KMS-11 (cell line): ENCODE data around the gene GOT1.

Experiments used
- H2AFZ ChIP-seq: fragments of 200-600 bp; sonication (generic); 2 replicates; pipeline ENCODE4 v1.6.1; 2016; ENCODE audit warnings: antibody characterized with exemption, mixed run types, low read depth
- H3K27ac ChIP-seq: fragments of 200-600 bp; sonication (generic); 2 replicates; pipeline ENCODE4 v1.6.1; 2016; ENCODE audit warnings: mild to moderate bottlenecking, mixed run types
- H3K27me3 ChIP-seq: fragments of 200-600 bp; sonication (generic); 2 replicates; pipeline ENCODE4 v1.6.1; 2017; ENCODE audit warnings: mild to moderate bottlenecking, low read depth, mixed run types, moderate library complexity; ENCODE audit not compliant: insufficient read depth
- H3K36me3 ChIP-seq: fragments of 200-600 bp; sonication (generic); 2 replicates; pipeline ENCODE4 v1.6.1; 2017; ENCODE audit warnings: mild to moderate bottlenecking, mixed run types; ENCODE audit not compliant: insufficient read depth
- H3K4me1 ChIP-seq: fragments of 200-600 bp; sonication (generic); 2 replicates; pipeline ENCODE4 v1.6.1; 2016; ENCODE audit warnings: mild to moderate bottlenecking, low read depth, mixed run types; ENCODE audit not compliant: poor library complexity, severe bottlenecking
- H3K4me2 ChIP-seq: fragments of 200-600 bp; sonication (generic); 2 replicates; pipeline ENCODE4 v1.7.0; 2016; ENCODE audit warnings: mild to moderate bottlenecking, mixed run types
- H3K4me3 ChIP-seq: fragments of 200-600 bp; sonication (generic); IDR thresholded peaks from 2 replicates; pipeline ENCODE4 v1.6.1; 2017; ENCODE audit warnings: low read depth, low read length, mixed read lengths; ENCODE audit not compliant: insufficient read depth
- H3K79me2 ChIP-seq: fragments of 200-600 bp; sonication (generic); 2 replicates; pipeline ENCODE4 v1.6.1; 2016; ENCODE audit warnings: low read depth, mixed run types; ENCODE audit not compliant: insufficient read depth
- H3K9ac ChIP-seq: fragments of 200-600 bp; sonication (generic); 2 replicates; pipeline ENCODE4 v1.6.1; 2016; ENCODE audit warnings: mild to moderate bottlenecking, mixed run types
- H4K20me1 ChIP-seq: fragments of 200-600 bp; sonication (generic); 2 replicates; pipeline ENCODE4 v1.6.1; 2016; ENCODE audit warnings: mild to moderate bottlenecking, mixed run types; ENCODE audit not compliant: insufficient read depth
- CTCF ChIP-seq: fragments of 200-600 bp; sonication (generic); conservative IDR thresholded peaks from 2 replicates; pipeline ENCODE4 v1.6.1; 2017; ENCODE audit warnings: low read depth, mild to moderate bottlenecking, antibody characterized with exemption, low read length, moderate library complexity, mixed read lengths

Gene GOT1

GRCh38 chr10:99395750-99396445 lies 34.5 kb downstream of the GOT1 start:
- Histone ChIP-seq H4K20me1 (no peaks in the 10 kb centered on the region), H3K79me2 (no peaks in the 10 kb centered on the region), H3K27ac (no peak overlapping the region), H3K4me3 (no peak overlapping the region), H3K9ac (no peak overlapping the region), H3K4me2 (no peak overlapping the region), H3K36me3 (no peaks in the 10 kb centered on the region), H3K27me3 (no peaks in the 10 kb centered on the region), H3K4me1 (no peaks in the 10 kb centered on the region), H2AFZ (no peak overlapping the region)
- no peak for TF ChIP-seq CTCF

DNA sequence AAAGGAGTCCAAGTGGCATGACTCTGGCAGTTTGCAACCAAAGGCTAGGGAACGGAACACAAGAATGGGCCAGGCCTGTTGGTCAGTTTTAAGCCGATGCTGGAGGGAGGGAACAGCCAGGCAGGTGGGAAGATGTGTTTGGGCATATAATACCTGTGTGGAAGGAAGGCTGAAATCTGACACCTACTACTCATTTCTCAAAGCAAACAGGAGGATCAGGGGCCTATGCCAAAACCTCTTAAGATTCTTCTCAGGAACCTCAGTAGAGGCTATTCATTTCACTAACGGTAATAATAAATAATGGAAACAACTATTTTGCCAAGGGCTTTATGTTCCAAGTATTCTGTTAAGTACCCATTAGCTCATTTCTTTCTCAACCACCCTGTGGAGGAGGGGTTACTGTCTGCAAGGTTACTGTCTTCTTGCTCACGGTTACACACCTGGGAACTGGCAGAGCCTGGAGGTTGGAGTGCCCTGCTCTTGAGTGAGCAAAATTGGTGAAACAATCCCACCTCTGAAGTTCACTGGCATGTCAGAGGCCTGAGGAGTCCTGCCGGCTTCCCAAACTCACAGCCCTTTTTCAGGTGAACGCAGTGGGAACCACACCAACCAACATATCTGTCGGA lies 35.5 kb downstream of the GOT1 start:
- Histone ChIP-seq H4K20me1 (no peaks in the 10 kb centered on the region), H3K9ac (no peak overlapping the region), H3K4me3 (no peak overlapping the region), H3K27me3 (no peaks in the 10 kb centered on the region), H3K4me2 (no peak overlapping the region), H3K4me1 (no peaks in the 10 kb centered on the region), H3K27ac (no peak overlapping the region), H3K79me2 (no peaks in the 10 kb centered on the region), H2AFZ (no peak overlapping the region), H3K36me3 (no peaks in the 10 kb centered on the region)
- no peak for TF ChIP-seq CTCF

GRCh38 chr10:99394256-99394655 lies 36.2 kb downstream of the GOT1 start:
- Histone ChIP-seq H3K4me1 (no peaks in the 10 kb centered on the region), H3K79me2 (no peaks in the 10 kb centered on the region), H3K9ac (no peak overlapping the region), H3K4me3 (no peak overlapping the region), H3K27ac (no peak overlapping the region), H3K27me3 (no peaks in the 10 kb centered on the region), H2AFZ (no peak overlapping the region), H4K20me1 (no peaks in the 10 kb centered on the region), H3K4me2 (no peak overlapping the region), H3K36me3 (no peaks in the 10 kb centered on the region)
- no peak for TF ChIP-seq CTCF

DNA sequence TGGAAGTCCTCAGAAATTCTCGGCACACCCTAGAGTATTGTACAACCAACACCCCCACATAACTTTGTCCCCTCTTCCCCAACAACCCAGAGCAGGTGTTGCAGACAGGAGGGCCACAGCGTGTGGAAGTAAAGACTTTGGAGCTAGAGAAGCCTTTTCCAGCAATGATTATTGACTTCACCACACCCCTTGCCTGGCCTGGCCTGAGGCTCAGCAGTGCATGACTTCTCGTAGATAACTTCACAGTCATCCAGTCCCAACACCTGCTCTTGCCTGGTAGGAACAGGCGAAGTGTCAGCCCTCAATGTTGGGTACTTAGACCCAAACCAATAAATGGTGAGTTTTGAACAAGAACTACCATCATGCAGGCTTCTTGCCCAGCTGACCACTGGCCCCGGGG lies 36.7 kb downstream of the GOT1 start:
- H3K79me2 ChIP-seq = no peaks in the 10 kb centered on the region
- no peak overlapping the region for H2AFZ ChIP-seq
- H3K4me1 ChIP-seq = no peaks in the 10 kb centered on the region
- H4K20me1 ChIP-seq = no peaks in the 10 kb centered on the region
- H3K9ac ChIP-seq = no peak overlapping the region
- no peak overlapping the region for H3K4me2 ChIP-seq
- H3K27me3 ChIP-seq = no peaks in the 10 kb centered on the region
- no peak overlapping the region for H3K27ac ChIP-seq
- H3K4me3 ChIP-seq = no peak overlapping the region
- no peak for TF ChIP-seq CTCF
- no peaks in the 10 kb centered on the region for H3K36me3 ChIP-seq
